Panc1 (cell line): ENCODE results near the gene TRAF3IP1. TPM values are rescaled to one million over a fixed set of nuclear protein-coding genes. Genes with fewer than 3 reads are reported as not detected.

Source experiments
- ATAC-seq: fragments of 200-7000 bp; cut with Tn5 transposase; 2 replicates; pipeline ENCODE4 v1.9.1; 2020; ENCODE audit warnings: mild to moderate bottlenecking, moderate library complexity
- BruUV-seq: library from RNA; stranded (reverse); fragments of 400-500 nt; replicated peaks from 2 replicates; lab custom pipeline; 2021; lab: Mats Ljungman, UMichigan
- CTCF ChIA-PET: fragments of 300-600 bp; sonication (Branson Sonifier 250); formaldehyde crosslinking; loops from one replicate; lab custom pipeline; 2022; ENCODE audit warnings: antibody characterized with exemption; lab: Charles Lee
- POLR2A ChIA-PET: fragments of 300-600 bp; sonication (Branson Sonifier 250); formaldehyde crosslinking; loops from one replicate; lab custom pipeline; 2022; ENCODE audit warnings: antibody characterized with exemption; lab: Charles Lee
- DNase-seq: peaks from one replicate; pipeline ENCODE4 v3.0.0-alpha.2; 2010; ENCODE audit warnings: low read depth, low spot score
- H3K27ac ChIP-seq: 2 replicates; pipeline ENCODE4 v1.5.1; 2011; ENCODE audit warnings: mild to moderate bottlenecking, low read length, inconsistent platforms
- H3K27me3 ChIP-seq: fragments of 200-500 bp; sonication (Bioruptor generic); 2 replicates; pipeline ENCODE4 v1.6.0; 2014; ENCODE audit warnings: low read length, inconsistent platforms; ENCODE audit not compliant: control insufficient read depth, insufficient read depth
- H3K36me3 ChIP-seq: fragments of 200-500 bp; sonication (Bioruptor generic); 2 replicates; pipeline ENCODE4 v1.5.1; 2014; ENCODE audit warnings: inconsistent platforms, mild to moderate bottlenecking, low read length, moderate library complexity; ENCODE audit not compliant: control insufficient read depth, insufficient read depth
- H3K4me1 ChIP-seq: 2 replicates; pipeline ENCODE4 v1.5.1; 2011; ENCODE audit warnings: inconsistent platforms, mild to moderate bottlenecking, low read length, moderate library complexity; ENCODE audit not compliant: control insufficient read depth, insufficient read depth
- H3K4me3 ChIP-seq, 2 experiments: 2 replicates each; pipeline ENCODE4 v1.5.1; 2011 to 2012; ENCODE audit warnings: low read depth in 2 of 2, low read length in 2 of 2, mild to moderate bottlenecking in 2 of 2, inconsistent platforms in 1 of 2, moderate library complexity in 1 of 2
- H3K9me3 ChIP-seq: fragments of 200-500 bp; sonication (Bioruptor generic); 2 replicates; pipeline ENCODE4 v1.5.1; 2014; ENCODE audit warnings: low read depth, mild to moderate bottlenecking, inconsistent platforms, low read length, moderate library complexity; ENCODE audit not compliant: control insufficient read depth, insufficient read depth
- CTCF ChIP-seq: fragments of 450-650 bp; IDR thresholded peaks from 2 replicates; pipeline ENCODE4 v1.5.1; 2017; ENCODE audit warnings: mild to moderate bottlenecking
- POLR2AphosphoS5 ChIP-seq: IDR thresholded peaks from 2 replicates; pipeline ENCODE4 v1.6.1; 2012; ENCODE audit warnings: mild to moderate bottlenecking, low read depth, low read length, moderate library complexity
- SIN3A ChIP-seq: IDR thresholded peaks from 2 replicates; pipeline ENCODE4 v1.6.1; 2012; ENCODE audit warnings: low read depth, mild to moderate bottlenecking, low read length, moderate library complexity, borderline replicate concordance; ENCODE audit not compliant: insufficient read depth
- TCF7L2 ChIP-seq: IDR thresholded peaks from 2 replicates; pipeline ENCODE4 v1.6.1; 2011; ENCODE audit warnings: mild to moderate bottlenecking, low read depth, low read length, inconsistent platforms
- in situ Hi-C: cut with HindIII; loops from 2 replicates; pipeline ENCODE4 v1.10.0; 2016; ENCODE audit warnings: low sequenced_read_pairs, low pct_unique_long_range_greater_than_20kb
- intact Hi-C: fragments of 100-400 bp; cut with micrococcal nuclease; formaldehyde crosslinking; loops from one replicate; pipeline ENCODE4 v1.10.0; 2022; ENCODE audit not compliant: unreplicated experiment
- total RNA-seq: library from RNA; stranded (reverse); gene quantifications from one replicate; pipeline ENCODE4 v1.2.1, GENCODE V29; 2021; ENCODE audit not compliant: unreplicated experiment
- TF ChIP-seq, protein P1 (sequence below), 2 experiments: IDR thresholded peaks; 2 replicates each; pipeline ENCODE4 v1.6.1; 2011 to 2012; ENCODE audit warnings: low read depth in 2 of 2, control low read depth in 1 of 2, low read length in 1 of 2, mild to moderate bottlenecking in 1 of 2, moderate library complexity in 1 of 2; ENCODE audit not compliant: insufficient read depth in 1 of 2

The TRAF3IP1 gene
- total RNA-seq, 1 experiment from 2014 or later, result 23.4 TPM

- Histone ChIP-seq H3K27ac (no peak overlapping the region), H3K9me3 (no peaks in the 10 kb centered on the region), H3K27me3 (no peaks in the 10 kb centered on the region), H3K4me1 (no peaks in the 10 kb centered on the region), H3K36me3 (no peaks in the 10 kb centered on the region; the same call in 1 of the 2 replicates), H3K4me3 (no peak overlapping the region)
- TF ChIP-seq POLR2AphosphoS5 (no peak), SIN3A (no peak), TCF7L2 (no peak), CTCF (no peak)
- TF ChIP-seq, protein P1, sequence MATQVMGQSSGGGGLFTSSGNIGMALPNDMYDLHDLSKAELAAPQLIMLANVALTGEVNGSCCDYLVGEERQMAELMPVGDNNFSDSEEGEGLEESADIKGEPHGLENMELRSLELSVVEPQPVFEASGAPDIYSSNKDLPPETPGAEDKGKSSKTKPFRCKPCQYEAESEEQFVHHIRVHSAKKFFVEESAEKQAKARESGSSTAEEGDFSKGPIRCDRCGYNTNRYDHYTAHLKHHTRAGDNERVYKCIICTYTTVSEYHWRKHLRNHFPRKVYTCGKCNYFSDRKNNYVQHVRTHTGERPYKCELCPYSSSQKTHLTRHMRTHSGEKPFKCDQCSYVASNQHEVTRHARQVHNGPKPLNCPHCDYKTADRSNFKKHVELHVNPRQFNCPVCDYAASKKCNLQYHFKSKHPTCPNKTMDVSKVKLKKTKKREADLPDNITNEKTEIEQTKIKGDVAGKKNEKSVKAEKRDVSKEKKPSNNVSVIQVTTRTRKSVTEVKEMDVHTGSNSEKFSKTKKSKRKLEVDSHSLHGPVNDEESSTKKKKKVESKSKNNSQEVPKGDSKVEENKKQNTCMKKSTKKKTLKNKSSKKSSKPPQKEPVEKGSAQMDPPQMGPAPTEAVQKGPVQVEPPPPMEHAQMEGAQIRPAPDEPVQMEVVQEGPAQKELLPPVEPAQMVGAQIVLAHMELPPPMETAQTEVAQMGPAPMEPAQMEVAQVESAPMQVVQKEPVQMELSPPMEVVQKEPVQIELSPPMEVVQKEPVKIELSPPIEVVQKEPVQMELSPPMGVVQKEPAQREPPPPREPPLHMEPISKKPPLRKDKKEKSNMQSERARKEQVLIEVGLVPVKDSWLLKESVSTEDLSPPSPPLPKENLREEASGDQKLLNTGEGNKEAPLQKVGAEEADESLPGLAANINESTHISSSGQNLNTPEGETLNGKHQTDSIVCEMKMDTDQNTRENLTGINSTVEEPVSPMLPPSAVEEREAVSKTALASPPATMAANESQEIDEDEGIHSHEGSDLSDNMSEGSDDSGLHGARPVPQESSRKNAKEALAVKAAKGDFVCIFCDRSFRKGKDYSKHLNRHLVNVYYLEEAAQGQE (IDR thresholded peaks at IDR 0.05; ENCODE audit: insufficient read depth in 1 of 2, low read depth in 2 of 2, low read length in 1 of 2), result no peak
- ChIA-PET CTCF (no interaction called here), POLR2A (interaction anchor here (0.6 kb wide), 1 partner anchor 464 kb away, joined by 15 read pairs; no protein-coding TSS in a partner anchor)
- in situ Hi-C loops, result no loop called here
- BruUV-seq, result no TSS peak
- intact Hi-C loops, result no loop called here
- DNase-seq (no peak), ATAC-seq (no peak)
Measured at GRCh38 chr2:238361877-238362276, 41.6 kb downstream of the TRAF3IP1 start.

GRCh38 chr2:238362626-238363025 is 42.3 kb downstream of the TRAF3IP1 start:
- ATAC-seq (no peak), DNase-seq (no peak)
- ChIA-PET POLR2A (no interaction called here), CTCF (no interaction called here)
- no TSS peak for BruUV-seq
- Histone ChIP-seq H3K9me3 (no peaks in the 10 kb centered on the region), H3K36me3 (no peaks in the 10 kb centered on the region; the same call in 1 of the 2 replicates), H3K4me3 (no peak overlapping the region), H3K27me3 (no peaks in the 10 kb centered on the region), H3K27ac (no peak overlapping the region), H3K4me1 (no peaks in the 10 kb centered on the region)
- TF ChIP-seq, protein P1 (IDR thresholded peaks at IDR 0.05; ENCODE audit: insufficient read depth in 1 of 2, low read depth in 2 of 2, low read length in 1 of 2), result no peak
- TF ChIP-seq SIN3A (no peak), TCF7L2 (no peak), POLR2AphosphoS5 (no peak), CTCF (no peak)
- intact Hi-C loops (no loop called here), in situ Hi-C loops (no loop called here)
